KMS-11 (cell line): Measurements from ENCODE around the gene CRAMP1.

Experiments used
- H2AFZ ChIP-seq: fragments of 200-600 bp; sonication (generic); 2 replicates; pipeline ENCODE4 v1.6.1; 2016; ENCODE audit warnings: antibody characterized with exemption, mixed run types, low read depth
- H3K27ac ChIP-seq: fragments of 200-600 bp; sonication (generic); 2 replicates; pipeline ENCODE4 v1.6.1; 2016; ENCODE audit warnings: mild to moderate bottlenecking, mixed run types
- H3K27me3 ChIP-seq: fragments of 200-600 bp; sonication (generic); 2 replicates; pipeline ENCODE4 v1.6.1; 2017; ENCODE audit warnings: mild to moderate bottlenecking, low read depth, mixed run types, moderate library complexity; ENCODE audit not compliant: insufficient read depth
- H3K36me3 ChIP-seq: fragments of 200-600 bp; sonication (generic); 2 replicates; pipeline ENCODE4 v1.6.1; 2017; ENCODE audit warnings: mild to moderate bottlenecking, mixed run types; ENCODE audit not compliant: insufficient read depth
- H3K4me1 ChIP-seq: fragments of 200-600 bp; sonication (generic); 2 replicates; pipeline ENCODE4 v1.6.1; 2016; ENCODE audit warnings: mild to moderate bottlenecking, low read depth, mixed run types; ENCODE audit not compliant: poor library complexity, severe bottlenecking
- H3K4me2 ChIP-seq: fragments of 200-600 bp; sonication (generic); 2 replicates; pipeline ENCODE4 v1.7.0; 2016; ENCODE audit warnings: mild to moderate bottlenecking, mixed run types
- H3K4me3 ChIP-seq: fragments of 200-600 bp; sonication (generic); IDR thresholded peaks from 2 replicates; pipeline ENCODE4 v1.6.1; 2017; ENCODE audit warnings: low read depth, low read length, mixed read lengths; ENCODE audit not compliant: insufficient read depth
- H3K79me2 ChIP-seq: fragments of 200-600 bp; sonication (generic); 2 replicates; pipeline ENCODE4 v1.6.1; 2016; ENCODE audit warnings: low read depth, mixed run types; ENCODE audit not compliant: insufficient read depth
- H3K9ac ChIP-seq: fragments of 200-600 bp; sonication (generic); 2 replicates; pipeline ENCODE4 v1.6.1; 2016; ENCODE audit warnings: mild to moderate bottlenecking, mixed run types
- H4K20me1 ChIP-seq: fragments of 200-600 bp; sonication (generic); 2 replicates; pipeline ENCODE4 v1.6.1; 2016; ENCODE audit warnings: mild to moderate bottlenecking, mixed run types; ENCODE audit not compliant: insufficient read depth
- CTCF ChIP-seq: fragments of 200-600 bp; sonication (generic); conservative IDR thresholded peaks from 2 replicates; pipeline ENCODE4 v1.6.1; 2017; ENCODE audit warnings: low read depth, mild to moderate bottlenecking, antibody characterized with exemption, low read length, moderate library complexity, mixed read lengths

CRAMP1 gene

GRCh38 chr16:1688807-1689560, 76.8 kb downstream of the CRAMP1 start:
- H3K36me3 ChIP-seq = peaks cover 11% of the 10 kb centered on the region; the same call in 1 of the 2 replicates
- H3K4me3 ChIP-seq = no peak overlapping the region
- no peak for TF ChIP-seq CTCF
- no peak overlapping the region for H3K4me2 ChIP-seq
- H3K4me1 ChIP-seq = peaks cover 8% of the 10 kb centered on the region
- peaks cover 27% of the 10 kb centered on the region; the same call in 1 of the 2 replicates for H4K20me1 ChIP-seq
- no peak overlapping the region for H3K9ac ChIP-seq
- no peak overlapping the region for H2AFZ ChIP-seq
- H3K79me2 ChIP-seq = peaks cover 72% of the 10 kb centered on the region
- H3K27ac ChIP-seq = no peak overlapping the region
- H3K27me3 ChIP-seq = no peaks in the 10 kb centered on the region

GRCh38 chr16:1689853-1690252, 77.7 kb downstream of the CRAMP1 start:
- Histone ChIP-seq H3K79me2 (peaks cover 67% of the 10 kb centered on the region), H3K4me2 (no peak overlapping the region), H2AFZ (no peak overlapping the region), H3K4me3 (no peak overlapping the region), H3K9ac (no peak overlapping the region), H3K27ac (no peak overlapping the region), H3K27me3 (no peaks in the 10 kb centered on the region), H3K4me1 (peaks cover 8% of the 10 kb centered on the region), H3K36me3 (peaks cover 11% of the 10 kb centered on the region; the same call in 1 of the 2 replicates), H4K20me1 (peaks cover 24% of the 10 kb centered on the region; the same call in 1 of the 2 replicates)
- TF ChIP-seq CTCF = no peak

GRCh38 chr16:1690810-1691209, 78.7 kb downstream of the CRAMP1 start:
- H3K27me3 ChIP-seq = no peaks in the 10 kb centered on the region
- H3K4me3 ChIP-seq = no peak overlapping the region
- no peak overlapping the region for H3K4me2 ChIP-seq
- peaks cover 11% of the 10 kb centered on the region; the same call in 1 of the 2 replicates for H3K36me3 ChIP-seq
- peaks cover 8% of the 10 kb centered on the region for H3K4me1 ChIP-seq
- H3K79me2 ChIP-seq = peaks cover 57% of the 10 kb centered on the region
- no peak overlapping the region for H3K27ac ChIP-seq
- no peak overlapping the region for H3K9ac ChIP-seq
- no peak overlapping the region for H2AFZ ChIP-seq
- TF ChIP-seq CTCF = no peak
- H4K20me1 ChIP-seq = peaks cover 24% of the 10 kb centered on the region; the same call in 1 of the 2 replicates

- Histone ChIP-seq H2AFZ (no peak overlapping the region), H3K4me1 (peaks cover 8% of the 10 kb centered on the region), H3K9ac (no peak overlapping the region), H4K20me1 (peaks cover 24% of the 10 kb centered on the region; the same call in 1 of the 2 replicates), H3K27me3 (no peaks in the 10 kb centered on the region), H3K79me2 (peaks cover 52% of the 10 kb centered on the region), H3K36me3 (peaks cover 11% of the 10 kb centered on the region; the same call in 1 of the 2 replicates), H3K4me3 (no peak overlapping the region), H3K4me2 (no peak overlapping the region), H3K27ac (no peak overlapping the region)
- TF ChIP-seq CTCF = no peak
Measured at GRCh38 chr16:1691276-1691675, 79.1 kb downstream of the CRAMP1 start.
